Measurements from ENCODE around the gene CPTP. TPM values are rescaled to one million over a fixed set of nuclear protein-coding genes. Genes with fewer than 3 reads are reported as not detected.

The CPTP gene
- polyA plus RNA-seq, 1 donor from 2014 or later: 9.9 TPM

GRCh38 chr1:1279028-1279427 lies 45.6 kb upstream of the CPTP start:
- Histone ChIP-seq H3K27me3 (ENCODE audit: insufficient read depth, low read depth, low read length) (no peaks in the 10 kb centered on the region), H3F3A (ENCODE audit: insufficient read depth, low read length, poor library complexity, severe bottlenecking) (no peaks in the 10 kb centered on the region), H3K9me2 (ENCODE audit: insufficient read depth, low read length) (no peaks in the 10 kb centered on the region), H3K4me2 (ENCODE audit: low read length) (no peak overlapping the region), H3K36me3 (ENCODE audit: insufficient read depth, low read length) (no peaks in the 10 kb centered on the region), H2AFZ (ENCODE audit: low read depth, low read length) (no peak overlapping the region), H3K9ac (ENCODE audit: low read length) (no peak overlapping the region), H3K9me3 (ENCODE audit: low read length) (no peaks in the 10 kb centered on the region), H3K27ac (ENCODE audit: low read length) (no peak overlapping the region), H3K4me3 (ENCODE audit: low read length) (no peak overlapping the region), H4K20me1 (ENCODE audit: insufficient read depth) (no peaks in the 10 kb centered on the region), H3K79me2 (replicated peaks; ENCODE audit: insufficient read depth, low read length) (no peaks in the 10 kb centered on the region)
- TF ChIP-seq MXI1 (conservative IDR thresholded peaks at IDR 0.05; ENCODE audit: poor library complexity, severe bottlenecking) (no peak), CTCF (IDR thresholded peaks at IDR 0.05; ENCODE audit: poor library complexity, severe bottlenecking) (no peak), POLR2AphosphoS5 (IDR thresholded peaks at IDR 0.05) (no peak)

GRCh38 chr1:1280782-1281481 lies 43.7 kb upstream of the CPTP start:
- no peaks in the 10 kb centered on the region for H3K9me3 ChIP-seq (ENCODE audit: low read length)
- no peaks in the 10 kb centered on the region for H3K79me2 ChIP-seq (replicated peaks; ENCODE audit: insufficient read depth, low read length)
- H3K27me3 ChIP-seq (ENCODE audit: insufficient read depth, low read depth, low read length): no peaks in the 10 kb centered on the region
- no peak for TF ChIP-seq CTCF (IDR thresholded peaks at IDR 0.05; ENCODE audit: poor library complexity, severe bottlenecking)
- TF ChIP-seq POLR2AphosphoS5 (IDR thresholded peaks at IDR 0.05): no peak
- no peak for TF ChIP-seq TAF1 (IDR thresholded peaks at IDR 0.05; ENCODE audit: low read depth)
- TF ChIP-seq EZH2 (IDR thresholded peaks at IDR 0.05; ENCODE audit: borderline replicate concordance, insufficient read depth, low read length, poor library complexity, severe bottlenecking): no peak
- no peak for TF ChIP-seq MXI1 (conservative IDR thresholded peaks at IDR 0.05; ENCODE audit: poor library complexity, severe bottlenecking)
- no peak for TF ChIP-seq SMC3 (conservative IDR thresholded peaks at IDR 0.05; ENCODE audit: poor library complexity)
- no peak for TF ChIP-seq REST (IDR thresholded peaks at IDR 0.05; ENCODE audit: borderline replicate concordance)
- TF ChIP-seq RAD21 (conservative IDR thresholded peaks at IDR 0.05): no peak
- TF ChIP-seq EP300 (conservative IDR thresholded peaks at IDR 0.05; ENCODE audit: poor library complexity, severe bottlenecking): no peak
- H3K9me2 ChIP-seq (ENCODE audit: insufficient read depth, low read length): no peaks in the 10 kb centered on the region
- no peak overlapping the region for H2AFZ ChIP-seq (ENCODE audit: low read depth, low read length)
- no peak overlapping the region for H3K9ac ChIP-seq (ENCODE audit: low read length)
- H3K27ac ChIP-seq (ENCODE audit: low read length): no peak overlapping the region
- H3K36me3 ChIP-seq (ENCODE audit: insufficient read depth, low read length): no peaks in the 10 kb centered on the region
- no peaks in the 10 kb centered on the region for H4K20me1 ChIP-seq (ENCODE audit: insufficient read depth)
- no peak overlapping the region for H3K4me2 ChIP-seq (ENCODE audit: low read length)
- H3F3A ChIP-seq (ENCODE audit: insufficient read depth, low read length, poor library complexity, severe bottlenecking): no peaks in the 10 kb centered on the region
- H3K4me3 ChIP-seq (ENCODE audit: low read length): no peak overlapping the region

Data from neural cell (in vitro differentiated cells).